ENCODE data around the gene ATP11B. TPM values are rescaled to one million over a fixed set of nuclear protein-coding genes. Genes with fewer than 3 reads are reported as not detected.

ATP11B gene
- total and polyA plus RNA-seq, 2 experiments from 2014 or later = 25.5 to 68.1 TPM

DNA sequence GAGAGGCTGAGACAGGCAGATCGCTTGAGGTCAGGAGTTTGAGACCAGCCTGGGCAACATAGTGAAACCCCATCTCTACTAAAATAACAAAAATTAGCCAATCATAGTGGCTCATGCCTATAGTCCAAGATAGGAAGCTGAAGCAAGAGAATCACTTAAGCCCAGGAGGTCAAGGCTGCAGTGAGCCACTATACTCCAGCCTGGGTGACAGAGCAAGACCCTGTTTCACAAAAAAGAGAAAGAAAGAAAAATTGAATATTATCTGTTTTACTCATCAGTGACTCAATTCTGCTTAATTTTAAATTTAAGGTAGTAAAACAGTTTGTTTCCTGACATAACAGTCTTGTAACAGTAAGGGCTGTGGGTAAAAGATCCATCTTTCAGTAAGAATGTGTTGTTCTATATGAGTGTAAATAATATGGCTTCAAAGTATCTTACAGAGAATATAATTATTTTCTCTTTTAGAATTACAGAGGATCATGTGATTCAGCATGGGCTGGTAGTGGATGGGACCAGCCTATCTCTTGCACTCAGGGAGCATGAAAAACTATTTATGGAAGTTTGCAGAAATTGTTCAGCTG, 85.8 kb downstream of the ATP11B start:
- TF ChIP-seq EZH2phosphoT487 (IDR thresholded peaks at IDR 0.05; ENCODE audit: insufficient read depth, low read depth) (no peak), EZH2 (IDR thresholded peaks at IDR 0.05; ENCODE audit: insufficient read depth, poor library complexity, severe bottlenecking) (no peak)

DNA sequence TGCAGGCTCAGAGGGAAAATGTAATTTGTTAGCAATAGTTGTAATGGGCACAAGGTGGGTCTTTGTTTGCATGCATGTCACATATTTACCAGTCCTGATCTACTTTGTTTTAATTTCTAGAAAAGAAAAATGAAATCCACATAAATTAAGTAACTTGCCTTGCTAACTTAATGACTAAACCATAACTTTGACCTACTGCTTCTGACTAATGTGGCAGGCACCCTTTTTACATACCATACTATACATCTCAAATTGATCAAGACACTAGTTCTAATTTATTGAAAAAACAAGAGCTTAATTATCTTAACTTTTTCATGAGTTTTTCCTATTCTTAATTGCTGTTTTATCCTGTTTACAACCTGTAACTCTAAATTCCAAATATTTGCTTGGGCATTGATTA, 93.2 kb downstream of the ATP11B start:
- DNase-seq = peak; percentile 33
- TF ChIP-seq EZH2 (IDR thresholded peaks at IDR 0.05; ENCODE audit: insufficient read depth, poor library complexity, severe bottlenecking) = no peak
- no peak for TF ChIP-seq EZH2phosphoT487 (IDR thresholded peaks at IDR 0.05; ENCODE audit: insufficient read depth, low read depth)
- H3K79me2 ChIP-seq (ENCODE audit: insufficient read depth) = no peaks in the 10 kb centered on the region
- no peaks in the 10 kb centered on the region for H4K20me1 ChIP-seq (ENCODE audit: insufficient read depth)
- no peaks in the 10 kb centered on the region for H3K27me3 ChIP-seq (replicated peaks; ENCODE audit: insufficient read depth)
- in situ Hi-C loops (cut with MboI) = no loop called here
- peak overlapping the region; percentile 18 for H3K4me2 ChIP-seq (ENCODE audit: unreplicated experiment)
- no peaks in the 10 kb centered on the region for H3K9me3 ChIP-seq (ENCODE audit: low read depth)
- H3K36me3 ChIP-seq (ENCODE audit: low read depth) = peaks cover 38% of the 10 kb centered on the region
- no peaks in the 10 kb centered on the region for H3K9me2 ChIP-seq (ENCODE audit: insufficient read depth)
- H3K4me3 ChIP-seq = no peak overlapping the region
- no peak overlapping the region for H3K9ac ChIP-seq
- no peak overlapping the region for H2AFZ ChIP-seq
- 0 out of 2 replicates have a peak, but pooled peaks cover 3% of the 10 kb centered on the region for H3F3A ChIP-seq (ENCODE audit: insufficient read depth)
- no peak overlapping the region for H3K27ac ChIP-seq
- peaks cover 10% of the 10 kb centered on the region for H3K4me1 ChIP-seq (ENCODE audit: insufficient read depth)

More for the DNA sequence above, 85.8 kb downstream of the ATP11B start:
- H3K9ac ChIP-seq = no peak overlapping the region
- H3K4me2 ChIP-seq (ENCODE audit: unreplicated experiment) = no peak overlapping the region
- no peaks in the 10 kb centered on the region for H4K20me1 ChIP-seq (ENCODE audit: insufficient read depth)
- 93 to 100% methylated on average over 1 of the region's 1 CpG for WGBS, 2 experiments (ENCODE audit: low coverage in 1 of 2, low lambda C conversion rate in 2 of 2, missing lambda C conversion rate in 2 of 2)
- in situ Hi-C loops (cut with MboI) = no loop called here
- H3K9me2 ChIP-seq (ENCODE audit: insufficient read depth) = no peaks in the 10 kb centered on the region
- peaks cover 7% of the 10 kb centered on the region for H3K4me1 ChIP-seq (ENCODE audit: insufficient read depth)
- H3K79me2 ChIP-seq (ENCODE audit: insufficient read depth) = no peaks in the 10 kb centered on the region
- H3K27ac ChIP-seq = no peak overlapping the region
- DNase-seq = peak; percentile 13
- no peaks in the 10 kb centered on the region for H3K9me3 ChIP-seq (ENCODE audit: low read depth)
- no peak overlapping the region for H2AFZ ChIP-seq
- H3F3A ChIP-seq (ENCODE audit: insufficient read depth) = 0 out of 2 replicates have a peak, but pooled peaks cover 3% of the 10 kb centered on the region
- H3K4me3 ChIP-seq = no peak overlapping the region
- H3K27me3 ChIP-seq (replicated peaks; ENCODE audit: insufficient read depth) = no peaks in the 10 kb centered on the region
- peaks cover 54% of the 10 kb centered on the region for H3K36me3 ChIP-seq (ENCODE audit: low read depth)

DNA sequence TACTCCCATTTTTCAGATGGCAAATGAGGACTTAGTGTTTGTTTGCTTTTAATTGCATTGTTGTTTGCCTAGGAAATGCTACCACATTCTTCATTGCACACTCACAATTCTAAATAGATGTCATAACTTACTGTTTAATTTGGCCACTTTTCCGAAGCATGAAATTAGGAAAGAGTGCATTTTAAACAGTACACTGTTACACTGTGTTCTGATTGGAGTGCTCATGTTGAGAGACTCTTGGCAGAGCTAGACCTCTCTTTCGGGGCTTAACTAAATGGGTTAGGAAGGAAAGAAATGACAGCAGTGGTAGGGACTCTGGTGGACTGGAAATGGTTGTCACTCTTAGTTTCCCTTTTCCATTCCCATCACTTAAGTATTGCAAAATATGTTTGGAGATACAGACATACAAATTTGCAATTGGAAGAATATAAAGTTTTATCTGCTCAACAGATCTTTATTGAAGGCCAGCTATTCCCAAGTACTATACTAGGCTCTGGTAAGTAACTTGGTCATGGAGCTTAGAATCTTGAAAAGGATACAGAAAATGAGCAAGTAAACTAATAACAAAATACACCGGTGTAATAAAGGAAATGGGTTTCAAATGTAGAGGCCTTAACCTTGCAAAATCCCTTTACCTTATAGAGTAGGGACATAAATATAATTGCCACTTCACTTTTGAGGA, 96.8 kb downstream of the ATP11B start:
- Histone ChIP-seq H4K20me1 (ENCODE audit: insufficient read depth) (no peaks in the 10 kb centered on the region), H3K9ac (no peak overlapping the region), H2AFZ (no peak overlapping the region), H3K9me2 (ENCODE audit: insufficient read depth) (no peaks in the 10 kb centered on the region), H3K27ac (no peak overlapping the region), H3K27me3 (replicated peaks; ENCODE audit: insufficient read depth) (no peaks in the 10 kb centered on the region), H3K4me3 (no peak overlapping the region), H3F3A (ENCODE audit: insufficient read depth) (no peaks in the 10 kb centered on the region), H3K4me1 (ENCODE audit: insufficient read depth) (peaks cover 10% of the 10 kb centered on the region), H3K9me3 (ENCODE audit: low read depth) (no peaks in the 10 kb centered on the region), H3K36me3 (ENCODE audit: low read depth) (peaks cover 25% of the 10 kb centered on the region), H3K79me2 (ENCODE audit: insufficient read depth) (no peaks in the 10 kb centered on the region), H3K4me2 (ENCODE audit: unreplicated experiment) (no peak overlapping the region)
- no peak for DNase-seq
- WGBS, 2 experiments (ENCODE audit: low coverage in 1 of 2, low lambda C conversion rate in 2 of 2, missing lambda C conversion rate in 2 of 2) = 88 to 94% methylated on average over 3 of the region's 3 CpGs
- TF ChIP-seq EZH2 (IDR thresholded peaks at IDR 0.05; ENCODE audit: insufficient read depth, poor library complexity, severe bottlenecking) (no peak), EZH2phosphoT487 (IDR thresholded peaks at IDR 0.05; ENCODE audit: insufficient read depth, low read depth) (no peak)
- in situ Hi-C loops (cut with MboI) = no loop called here

DNA sequence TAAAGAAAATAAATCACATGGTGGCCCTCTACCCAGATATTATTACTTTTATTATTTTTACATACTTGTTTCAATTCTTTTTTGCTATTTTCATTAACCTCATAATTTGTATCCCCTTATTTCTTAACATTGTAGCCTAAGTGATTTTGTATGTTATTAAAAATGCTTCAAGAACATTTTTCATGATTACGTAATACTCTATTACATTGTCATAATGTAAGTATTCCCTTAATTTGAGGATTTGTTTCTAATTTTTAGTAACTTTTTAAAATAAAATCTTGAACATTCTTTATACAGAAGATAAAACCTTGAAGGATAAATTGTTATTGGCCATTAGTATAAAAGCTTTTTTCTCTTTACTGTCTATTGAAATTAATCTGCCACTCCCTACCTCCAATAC, 98.1 kb downstream of the ATP11B start:
- in situ Hi-C loops (cut with MboI) = no loop called here
- TF ChIP-seq EZH2 (IDR thresholded peaks at IDR 0.05; ENCODE audit: insufficient read depth, poor library complexity, severe bottlenecking) = no peak
- TF ChIP-seq EZH2phosphoT487 (IDR thresholded peaks at IDR 0.05; ENCODE audit: insufficient read depth, low read depth) = no peak
- no peak overlapping the region for H3K27ac ChIP-seq
- peaks cover 25% of the 10 kb centered on the region for H3K36me3 ChIP-seq (ENCODE audit: low read depth)
- WGBS, 2 experiments (ENCODE audit: low coverage in 1 of 2, low lambda C conversion rate in 2 of 2, missing lambda C conversion rate in 2 of 2) = 97 to 98% methylated on average over 1 of the region's 1 CpG
- H3K4me3 ChIP-seq = no peak overlapping the region
- H3K27me3 ChIP-seq (replicated peaks; ENCODE audit: insufficient read depth) = no peaks in the 10 kb centered on the region
- H2AFZ ChIP-seq = no peak overlapping the region
- no peaks in the 10 kb centered on the region for H3K79me2 ChIP-seq (ENCODE audit: insufficient read depth)
- H3K9me2 ChIP-seq (ENCODE audit: insufficient read depth) = no peaks in the 10 kb centered on the region
- no peak overlapping the region for H3K9ac ChIP-seq
- H3F3A ChIP-seq (ENCODE audit: insufficient read depth) = no peaks in the 10 kb centered on the region
- no peaks in the 10 kb centered on the region for H4K20me1 ChIP-seq (ENCODE audit: insufficient read depth)
- DNase-seq = no peak
- H3K4me1 ChIP-seq (ENCODE audit: insufficient read depth) = peaks cover 6% of the 10 kb centered on the region
- no peak overlapping the region for H3K4me2 ChIP-seq (ENCODE audit: unreplicated experiment)
- no peaks in the 10 kb centered on the region for H3K9me3 ChIP-seq (ENCODE audit: low read depth)

Measured in GM23248 (cell line).